Right lobe of liver (tissue), 6 donors: ENCODE measurements around the gene EPB41L4A. TPM values are rescaled to one million over a fixed set of nuclear protein-coding genes. Genes with fewer than 3 reads are reported as not detected.

Source experiments
- ATAC-seq, 4 donors: fragments of 200-7000 bp; cut with Tn5 transposase; one replicate each; pipeline ENCODE4 v1.9.1; 2020; ENCODE audit warnings: mild to moderate bottlenecking in 4 of 4, moderate library complexity in 4 of 4
- DNase-seq, 3 donors: peaks; one replicate each; pipeline ENCODE4 v3.0.0-alpha.2; 2020
- H3K27ac ChIP-seq, 3 donors: fragments of 200-600 bp; one replicate each; pipeline ENCODE4 v1.8.0; 2022
- H3K27me3 ChIP-seq, 2 donors: fragments of 200-600 bp; one replicate each; pipeline ENCODE4 v1.8.0; 2022
- H3K36me3 ChIP-seq, 4 donors: fragments of 200-600 bp; sonication (generic) in 1 of 4; one replicate each; pipeline versions ENCODE4 v1.5.1 to v1.8.0; 2017 to 2022; ENCODE audit warnings: control low read depth in 1 of 4
- H3K4me1 ChIP-seq, 4 donors: fragments of 200-600 bp; sonication (generic) in 1 of 4; one replicate each; pipeline versions ENCODE4 v1.5.1 to v1.8.0; 2017 to 2022; ENCODE audit warnings: control low read depth in 1 of 4
- H3K4me3 ChIP-seq, 3 donors: fragments of 200-600 bp; one replicate each; pipeline ENCODE4 v1.8.0; 2022
- H3K9me3 ChIP-seq, 4 donors: fragments of 200-600 bp; sonication (generic) in 1 of 4; one replicate each; pipeline versions ENCODE4 v1.5.1 to v1.8.0; 2017 to 2022; ENCODE audit warnings: control low read depth in 1 of 4
- POLR2A ChIP-seq: fragments of 450-650 bp; IDR thresholded peaks from one replicate; pipeline ENCODE4 v1.6.1; 2017; ENCODE audit warnings: antibody characterized with exemption, mild to moderate bottlenecking
- WGBS: methylation state at CpG from one replicate; pipeline ENCODE4 v1.1.6; 2018; ENCODE audit warnings: low coverage, low lambda C conversion rate; ENCODE audit not compliant: insufficient coverage; ENCODE audit errors: missing lambda C conversion rate; 5-methylcytosine and 5-hydroxymethylcytosine counted together
- intact Hi-C, 2 donors: fragments of 100-400 bp; cut with DNase I; formaldehyde crosslinking; loops; one replicate each; pipeline versions ENCODE4 v1.11.2 to v1.14.1; 2022
- total RNA-seq, 6 experiments: library from RNA; depleted of rRNA in 2 of 6; stranded (reverse); fragments of >200 nt in 2 of 6; fragmentation: NEBNext Ultra II Directional in 3 of 6; extraction: Animal tissue kit (Norgen Biotek cat#: 25700) in 3 of 6; gene quantifications; one replicate each; pipeline versions ENCODE4 v1.1.0 to v1.2.4, GENCODE V29; 2016 to 2023
- TF ChIP-seq, protein P1 (sequence below), 4 donors: fragments of 200-600 bp in 3 of 4; fragments of 450-650 bp in 1 of 4; IDR thresholded peaks; one replicate each; pipeline versions ENCODE4 v1.5.1 to v1.8.0; 2016 to 2022; ENCODE audit warnings: antibody characterized with exemption in 4 of 4, mild to moderate bottlenecking in 2 of 4
- donor health status: DM: no; HTN: yes; CAD: no.
- donor health status: DM: no; HTN: no; CAD: no.
- donor health status: DM: no; HTN: no; CAD: no.
- donor health status: DM: no; HTN: yes; CAD: no.
- donor health status: DM: no; HTN: yes; CAD: no.

Gene EPB41L4A
- total RNA-seq, 6 experiments from 2014 or later, result 2.5 to 12.0 (median 4.2) TPM

DNA sequence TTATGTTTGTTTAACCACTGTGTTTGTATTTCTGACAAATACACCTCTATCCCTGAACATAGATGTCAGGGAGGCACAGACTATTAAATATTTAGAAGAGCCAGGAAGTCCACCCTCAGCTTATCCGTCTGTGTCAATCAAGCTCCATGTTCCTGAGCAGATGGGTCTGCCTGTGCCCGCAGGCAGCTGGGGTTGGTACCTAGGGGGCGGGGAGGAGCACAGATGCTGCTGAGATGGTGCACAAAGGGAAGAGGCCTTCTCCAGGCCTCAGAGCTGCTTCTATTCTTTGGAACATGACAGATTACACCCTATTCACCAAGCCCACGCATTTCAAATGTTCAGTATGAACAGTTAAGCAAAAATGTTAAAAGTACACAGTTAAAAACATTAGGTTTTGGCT lies 142.1 kb downstream of the EPB41L4A start:
- Histone ChIP-seq H3K27me3 (no peaks in the 10 kb centered on the region), H3K36me3 (no peaks in the 10 kb centered on the region), H3K4me1 (no peaks in the 10 kb centered on the region), H3K9me3 (no peaks in the 10 kb centered on the region), H3K4me3 (no peak overlapping the region), H3K27ac (no peak overlapping the region)
- whole genome bisulfite sequencing, result 74% methylated on average over 4 of the region's 4 CpGs
- DNase-seq (no peak), ATAC-seq (no peak)
- intact Hi-C loops, result no loop called here
- no peak for TF ChIP-seq POLR2A
- TF ChIP-seq, protein P1, sequence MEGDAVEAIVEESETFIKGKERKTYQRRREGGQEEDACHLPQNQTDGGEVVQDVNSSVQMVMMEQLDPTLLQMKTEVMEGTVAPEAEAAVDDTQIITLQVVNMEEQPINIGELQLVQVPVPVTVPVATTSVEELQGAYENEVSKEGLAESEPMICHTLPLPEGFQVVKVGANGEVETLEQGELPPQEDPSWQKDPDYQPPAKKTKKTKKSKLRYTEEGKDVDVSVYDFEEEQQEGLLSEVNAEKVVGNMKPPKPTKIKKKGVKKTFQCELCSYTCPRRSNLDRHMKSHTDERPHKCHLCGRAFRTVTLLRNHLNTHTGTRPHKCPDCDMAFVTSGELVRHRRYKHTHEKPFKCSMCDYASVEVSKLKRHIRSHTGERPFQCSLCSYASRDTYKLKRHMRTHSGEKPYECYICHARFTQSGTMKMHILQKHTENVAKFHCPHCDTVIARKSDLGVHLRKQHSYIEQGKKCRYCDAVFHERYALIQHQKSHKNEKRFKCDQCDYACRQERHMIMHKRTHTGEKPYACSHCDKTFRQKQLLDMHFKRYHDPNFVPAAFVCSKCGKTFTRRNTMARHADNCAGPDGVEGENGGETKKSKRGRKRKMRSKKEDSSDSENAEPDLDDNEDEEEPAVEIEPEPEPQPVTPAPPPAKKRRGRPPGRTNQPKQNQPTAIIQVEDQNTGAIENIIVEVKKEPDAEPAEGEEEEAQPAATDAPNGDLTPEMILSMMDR (IDR thresholded peaks at IDR 0.05), result no peak

DNA sequence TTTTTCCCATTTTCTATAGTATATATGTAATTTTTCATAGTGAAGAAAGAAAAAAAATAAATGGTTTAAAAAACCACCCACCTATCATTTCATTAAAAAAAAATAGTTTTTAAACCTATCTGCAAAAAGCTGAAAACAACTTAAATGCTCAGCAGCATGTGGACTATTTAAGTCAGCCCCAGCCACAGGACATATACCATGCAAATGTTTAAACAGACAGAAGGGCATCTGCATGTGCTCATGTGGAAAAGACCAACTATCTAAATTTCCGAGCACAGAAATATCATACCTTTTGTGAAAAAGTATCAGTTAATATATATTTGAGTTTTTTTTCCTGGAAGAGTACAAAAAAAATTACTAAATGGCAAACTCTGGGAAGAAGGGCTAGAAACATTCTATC lies 143.4 kb downstream of the EPB41L4A start:
- 82% methylated on average over 1 of the region's 1 CpG for WGBS
- Histone ChIP-seq H3K4me3 (no peak overlapping the region), H3K9me3 (no peaks in the 10 kb centered on the region), H3K27me3 (no peaks in the 10 kb centered on the region), H3K36me3 (no peaks in the 10 kb centered on the region), H3K4me1 (no peaks in the 10 kb centered on the region), H3K27ac (no peak overlapping the region)
- DNase-seq (no peak), ATAC-seq (no peak)
- TF ChIP-seq, protein P1 (IDR thresholded peaks at IDR 0.05), result no peak
- no peak for TF ChIP-seq POLR2A
- intact Hi-C loops, result no loop called here

DNA sequence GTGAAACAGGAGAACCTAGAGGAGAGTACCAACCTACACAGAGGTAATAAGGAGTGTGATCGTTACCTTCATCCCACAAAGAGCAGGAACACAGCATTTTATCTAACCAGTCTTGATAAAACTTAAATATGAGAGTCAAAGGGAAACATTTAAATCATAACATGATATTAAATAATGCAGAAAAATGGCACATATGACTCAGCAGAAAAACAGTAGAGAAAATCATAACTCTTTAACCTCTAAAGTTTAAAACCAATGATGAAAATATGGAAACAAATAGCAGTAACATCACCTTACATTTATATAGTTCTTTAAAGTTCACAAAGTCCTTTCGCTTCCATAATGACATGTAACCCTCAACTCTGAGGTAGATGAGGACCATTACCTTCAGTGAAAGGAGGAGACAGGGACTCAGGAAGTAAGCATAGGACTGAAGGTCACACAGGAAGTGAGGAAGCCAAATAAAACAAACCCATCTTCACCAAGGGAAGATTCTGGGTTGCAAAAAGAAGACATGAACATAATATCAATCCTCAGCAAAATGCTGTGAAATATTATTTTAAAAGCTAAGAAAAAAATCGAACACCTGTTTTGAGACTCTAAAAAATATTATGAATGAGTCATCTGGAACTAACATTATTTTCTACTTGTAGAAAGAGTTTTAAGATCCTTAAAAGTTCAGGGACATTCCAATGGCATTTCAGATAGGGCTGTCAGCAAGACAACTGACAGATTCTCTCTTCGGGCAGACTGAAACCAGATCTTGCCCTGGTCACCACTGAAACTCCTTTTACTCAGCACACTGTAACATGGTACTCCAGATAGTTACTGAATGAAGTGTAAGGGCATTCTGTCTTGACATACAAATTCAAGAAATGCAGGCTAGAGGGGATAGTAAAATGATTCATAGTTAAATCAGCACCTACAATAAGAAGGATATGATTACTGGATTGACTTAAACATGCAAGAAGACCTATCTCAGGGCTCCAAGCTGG lies 148.5 kb downstream of the EPB41L4A start:
- WGBS, result 58% methylated on average over 4 of the region's 4 CpGs
- TF ChIP-seq, protein P1 (IDR thresholded peaks at IDR 0.05), result no peak
- TF ChIP-seq POLR2A, result no peak
- Histone ChIP-seq H3K27me3 (no peaks in the 10 kb centered on the region), H3K9me3 (no peaks in the 10 kb centered on the region), H3K27ac (no peak overlapping the region), H3K36me3 (no peaks in the 10 kb centered on the region), H3K4me3 (no peak overlapping the region), H3K4me1 (no peaks in the 10 kb centered on the region)
- DNase-seq, result no peak
- ATAC-seq, result no peak
- intact Hi-C loops, result no loop called here

DNA sequence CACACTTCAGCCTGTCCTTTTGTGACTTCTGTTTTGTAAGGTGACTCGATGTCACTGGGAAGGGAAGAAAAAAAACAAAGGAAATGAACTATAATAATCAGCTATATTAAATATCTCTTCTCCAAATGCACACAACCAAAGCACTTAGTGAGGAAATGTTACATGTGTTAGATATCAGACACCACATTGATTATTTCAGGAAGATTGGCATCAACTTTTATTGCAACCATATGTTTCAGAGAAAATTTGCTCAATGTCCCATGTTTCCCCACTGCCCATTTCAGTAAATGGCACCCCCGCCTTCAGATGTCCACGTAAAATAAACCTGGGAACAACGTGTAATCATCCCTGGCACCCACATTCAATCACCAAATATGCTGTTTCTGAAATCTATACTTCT lies 151.8 kb downstream of the EPB41L4A start:
- Histone ChIP-seq H3K9me3 (no peaks in the 10 kb centered on the region), H3K27ac (no peak overlapping the region), H3K4me3 (no peak overlapping the region), H3K4me1 (no peaks in the 10 kb centered on the region), H3K27me3 (no peaks in the 10 kb centered on the region), H3K36me3 (peaks cover 0 to 2% (median 0%) of the 10 kb centered on the region in 4 donors)
- intact Hi-C loops, result no loop called here
- TF ChIP-seq POLR2A, result no peak
- TF ChIP-seq, protein P1 (IDR thresholded peaks at IDR 0.05), result no peak
- no peak for DNase-seq
- ATAC-seq, result no peak
- WGBS, result 69% methylated on average over 4 of the region's 4 CpGs
